Karpas-422 (cell line): ENCODE results near the gene MRGPRF. TPM values are rescaled to one million over a fixed set of nuclear protein-coding genes. Genes with fewer than 3 reads are reported as not detected.

ENCODE experiments used
- DNase-seq: peaks from one replicate; pipeline ENCODE4 v3.0.0-alpha.2; 2015
- H2AFZ ChIP-seq: fragments of 200-600 bp; sonication (generic); 2 replicates; pipeline ENCODE4 v1.6.1; 2014; ENCODE audit warnings: antibody characterized with exemption, low read length, mixed read lengths
- H3K27ac ChIP-seq: fragments of 200-600 bp; sonication (generic); 2 replicates; pipeline ENCODE4 v1.5.1; 2014; ENCODE audit warnings: mild to moderate bottlenecking, low read length, moderate library complexity
- H3K27me3 ChIP-seq: fragments of 200-600 bp; sonication (generic); 2 replicates; pipeline ENCODE4 v1.6.1; 2014; ENCODE audit warnings: low read length, mixed read lengths
- H3K36me3 ChIP-seq: fragments of 200-600 bp; sonication (generic); 2 replicates; pipeline ENCODE4 v1.6.1; 2014; ENCODE audit warnings: low read length, mixed read lengths; ENCODE audit not compliant: insufficient read depth
- H3K4me1 ChIP-seq: fragments of 200-600 bp; sonication (generic); 2 replicates; pipeline ENCODE4 v1.6.1; 2014; ENCODE audit warnings: mild to moderate bottlenecking, low read length, mixed read lengths
- H3K4me2 ChIP-seq: fragments of 200-600 bp; sonication (generic); 2 replicates; pipeline ENCODE4 v1.6.1; 2014; ENCODE audit warnings: low read length, low read depth, mild to moderate bottlenecking; ENCODE audit not compliant: poor library complexity, severe bottlenecking
- H3K4me3 ChIP-seq: fragments of 200-600 bp; sonication (generic); 2 replicates; pipeline ENCODE4 v1.5.1; 2014; ENCODE audit warnings: mild to moderate bottlenecking, antibody characterized with exemption, low read length, mixed read lengths
- H3K79me2 ChIP-seq: fragments of 200-600 bp; sonication (generic); 2 replicates; pipeline ENCODE4 v1.6.1; 2014; ENCODE audit warnings: mild to moderate bottlenecking, low read length, mixed read lengths
- H3K9ac ChIP-seq: fragments of 200-600 bp; sonication (generic); 2 replicates; pipeline ENCODE4 v1.6.0; 2014; ENCODE audit warnings: low read length
- H3K9me2 ChIP-seq: fragments of 200-600 bp; sonication (generic), shearing (Covaris generic); replicated peaks from 2 replicates; pipeline ENCODE4 v1.6.0; 2014; ENCODE audit warnings: mild to moderate bottlenecking, low read length, moderate library complexity; ENCODE audit not compliant: insufficient read depth
- H3K9me3 ChIP-seq: fragments of 300-700, 200-600 bp; sonication (generic); 2 replicates; pipeline ENCODE4 v1.6.1; 2014; ENCODE audit warnings: low read length, mixed read lengths
- H4K20me1 ChIP-seq: fragments of 200-600 bp; sonication (generic); 2 replicates; pipeline ENCODE4 v1.6.1; 2014; ENCODE audit warnings: mild to moderate bottlenecking, antibody characterized with exemption, low read length, low read depth; ENCODE audit not compliant: insufficient read depth
- total RNA-seq: library from RNA; depleted of rRNA; stranded (reverse); fragments of >200 nt; shearing (Covaris generic); gene quantifications from 2 replicates; pipeline ENCODE4 v1.2.3, GENCODE V29; 2014; ENCODE audit warnings: low replicate concordance

The MRGPRF gene
- total RNA-seq, 1 experiment from 2014 or later: not detected

GRCh38 chr11:68994161-68994893 is 18.7 kb downstream of the MRGPRF start:
- no peaks in the 10 kb centered on the region for H3K79me2 ChIP-seq
- no peaks in the 10 kb centered on the region for H3K9me3 ChIP-seq
- H3K27ac ChIP-seq: no peak overlapping the region
- no peaks in the 10 kb centered on the region for H3K36me3 ChIP-seq
- H3K4me3 ChIP-seq: no peak overlapping the region
- H3K4me1 ChIP-seq: no peaks in the 10 kb centered on the region
- H2AFZ ChIP-seq: no peak overlapping the region
- H3K27me3 ChIP-seq: no peaks in the 10 kb centered on the region
- H4K20me1 ChIP-seq: no peaks in the 10 kb centered on the region
- no peak overlapping the region for H3K9ac ChIP-seq
- H3K4me2 ChIP-seq: no peak overlapping the region
- H3K9me2 ChIP-seq: no peaks in the 10 kb centered on the region
- no peak for DNase-seq

GRCh38 chr11:68993546-68993945 is 19.5 kb downstream of the MRGPRF start:
- no peak for DNase-seq
- Histone ChIP-seq H2AFZ (no peak overlapping the region), H3K27ac (no peak overlapping the region), H3K27me3 (no peaks in the 10 kb centered on the region), H3K36me3 (no peaks in the 10 kb centered on the region), H3K79me2 (no peaks in the 10 kb centered on the region), H3K4me2 (no peak overlapping the region), H4K20me1 (no peaks in the 10 kb centered on the region), H3K9me3 (no peaks in the 10 kb centered on the region), H3K4me3 (no peak overlapping the region), H3K9me2 (no peaks in the 10 kb centered on the region), H3K9ac (no peak overlapping the region), H3K4me1 (no peaks in the 10 kb centered on the region)

- Histone ChIP-seq H3K27me3 (no peaks in the 10 kb centered on the region), H3K36me3 (no peaks in the 10 kb centered on the region), H2AFZ (no peak overlapping the region), H3K9me2 (no peaks in the 10 kb centered on the region), H4K20me1 (no peaks in the 10 kb centered on the region), H3K9me3 (no peaks in the 10 kb centered on the region), H3K79me2 (no peaks in the 10 kb centered on the region), H3K4me3 (no peak overlapping the region), H3K27ac (no peak overlapping the region), H3K4me2 (no peak overlapping the region), H3K9ac (no peak overlapping the region), H3K4me1 (no peaks in the 10 kb centered on the region)
- no peak for DNase-seq
Observed at GRCh38 chr11:68992743-68993255, 20.2 kb downstream of the MRGPRF start.

DNA sequence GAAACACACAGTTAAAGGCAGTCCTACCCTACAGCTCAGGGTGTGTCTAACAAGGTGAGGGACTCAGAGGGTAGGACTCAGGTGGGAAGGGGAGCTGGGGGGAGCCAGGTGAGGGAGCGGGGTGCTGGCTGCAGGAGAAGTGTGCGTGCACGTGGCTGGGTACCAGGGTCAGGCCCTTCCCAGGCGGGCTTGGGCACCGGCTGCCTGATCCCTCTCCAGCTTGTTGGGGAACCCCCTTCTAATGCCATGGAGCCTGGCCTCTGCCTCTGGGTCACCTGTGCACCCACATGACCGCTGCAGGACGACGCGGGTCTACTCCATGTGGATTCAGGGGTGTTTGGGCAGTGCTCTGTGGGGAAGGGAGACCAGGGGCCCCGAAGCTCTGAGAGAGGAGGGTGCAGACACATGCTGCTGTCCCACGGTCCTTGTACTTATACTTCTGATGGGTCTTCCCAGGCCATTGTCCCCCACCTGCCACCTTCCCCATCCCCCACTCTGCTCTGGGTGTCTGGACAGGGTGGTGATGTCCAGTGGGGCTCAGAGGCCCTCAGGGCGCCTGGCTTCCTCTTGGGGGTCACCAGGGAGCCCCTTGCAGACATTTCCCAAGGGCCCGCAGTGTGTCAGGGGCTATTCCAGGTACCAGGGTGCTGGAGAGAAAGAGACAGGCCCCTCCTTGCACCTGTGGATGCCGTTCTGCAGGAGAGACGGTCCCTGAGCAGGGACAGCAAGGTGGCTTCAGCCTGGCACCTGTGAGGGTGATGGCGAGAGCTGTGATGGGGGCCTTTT is 21.9 kb downstream of the MRGPRF start:
- no peak overlapping the region for H3K4me2 ChIP-seq
- H3K4me3 ChIP-seq: no peak overlapping the region
- no peaks in the 10 kb centered on the region for H3K4me1 ChIP-seq
- no peaks in the 10 kb centered on the region for H3K27me3 ChIP-seq
- H3K9ac ChIP-seq: no peak overlapping the region
- H4K20me1 ChIP-seq: no peaks in the 10 kb centered on the region
- H3K9me2 ChIP-seq: no peaks in the 10 kb centered on the region
- DNase-seq: no peak
- H3K36me3 ChIP-seq: no peaks in the 10 kb centered on the region
- no peaks in the 10 kb centered on the region for H3K9me3 ChIP-seq
- H3K27ac ChIP-seq: no peak overlapping the region
- H2AFZ ChIP-seq: no peak overlapping the region
- no peaks in the 10 kb centered on the region for H3K79me2 ChIP-seq

GRCh38 chr11:68989936-68990606 is 23.0 kb downstream of the MRGPRF start:
- Histone ChIP-seq H3K4me3 (no peak overlapping the region), H3K36me3 (no peaks in the 10 kb centered on the region), H3K9ac (no peak overlapping the region), H3K4me2 (no peak overlapping the region), H3K27me3 (no peaks in the 10 kb centered on the region), H3K79me2 (no peaks in the 10 kb centered on the region), H3K4me1 (no peaks in the 10 kb centered on the region), H4K20me1 (no peaks in the 10 kb centered on the region), H2AFZ (no peak overlapping the region), H3K9me2 (no peaks in the 10 kb centered on the region), H3K9me3 (no peaks in the 10 kb centered on the region), H3K27ac (no peak overlapping the region)
- DNase-seq: no peak

DNA sequence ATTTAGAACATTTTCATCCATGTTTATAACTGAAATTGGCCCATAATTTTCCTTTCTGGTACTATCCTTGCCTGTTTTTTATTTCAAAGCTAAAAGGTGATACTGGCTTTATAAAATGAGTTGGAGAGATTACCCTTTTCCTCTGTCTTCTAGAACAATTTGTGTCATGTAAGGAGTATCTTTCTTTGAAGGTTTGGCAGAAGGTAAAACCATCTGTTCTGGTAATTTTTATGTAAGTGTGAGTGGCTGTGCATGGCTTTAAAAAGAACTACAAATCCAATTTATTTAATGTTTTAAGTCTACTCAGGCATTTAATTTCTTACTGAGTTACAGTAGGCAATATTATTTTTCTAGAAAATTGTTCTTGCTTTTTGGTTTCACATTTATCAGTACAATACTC is 24.6 kb downstream of the MRGPRF start:
- H3K9me2 ChIP-seq: no peaks in the 10 kb centered on the region

DNA sequence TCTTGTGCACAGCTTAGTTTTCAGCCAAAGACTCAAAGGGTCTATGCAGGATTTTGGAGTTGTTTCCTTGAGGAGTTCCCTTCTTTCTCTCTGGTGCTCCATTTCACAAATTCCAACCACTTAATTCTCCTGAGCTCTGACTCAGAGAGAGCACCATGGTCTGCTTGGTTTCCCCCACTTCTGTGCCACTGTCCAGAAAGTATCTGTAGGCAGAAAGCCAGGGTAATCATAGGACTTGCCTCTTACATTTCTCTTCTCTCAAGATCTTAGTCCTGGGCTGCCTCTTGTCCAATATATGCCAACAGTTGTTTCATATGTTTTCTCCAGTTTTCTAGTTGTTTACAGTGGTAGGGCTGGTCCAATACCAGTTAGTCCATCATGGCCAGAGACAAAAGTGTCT is 25.8 kb downstream of the MRGPRF start:
- H3K36me3 ChIP-seq: no peaks in the 10 kb centered on the region
- DNase-seq: no peak
- H3K4me3 ChIP-seq: no peak overlapping the region
- H3K9me2 ChIP-seq: no peaks in the 10 kb centered on the region
- H3K79me2 ChIP-seq: no peaks in the 10 kb centered on the region
- no peak overlapping the region for H3K27ac ChIP-seq
- no peak overlapping the region for H3K9ac ChIP-seq
- peaks cover 3% of the 10 kb centered on the region; the same call in 1 of the 2 replicates for H3K4me1 ChIP-seq
- H2AFZ ChIP-seq: no peak overlapping the region
- H3K27me3 ChIP-seq: no peaks in the 10 kb centered on the region
- H3K9me3 ChIP-seq: no peaks in the 10 kb centered on the region
- no peaks in the 10 kb centered on the region for H4K20me1 ChIP-seq
- H3K4me2 ChIP-seq: no peak overlapping the region

More for the DNA sequence above, 24.6 kb downstream of the MRGPRF start:
- no peak for DNase-seq
- no peak overlapping the region for H2AFZ ChIP-seq
- H3K27me3 ChIP-seq: no peaks in the 10 kb centered on the region
- no peaks in the 10 kb centered on the region for H3K36me3 ChIP-seq
- H3K79me2 ChIP-seq: no peaks in the 10 kb centered on the region
- no peaks in the 10 kb centered on the region for H4K20me1 ChIP-seq
- H3K9me3 ChIP-seq: no peaks in the 10 kb centered on the region
- no peak overlapping the region for H3K4me2 ChIP-seq
- H3K9ac ChIP-seq: no peak overlapping the region
- no peak overlapping the region for H3K4me3 ChIP-seq
- H3K4me1 ChIP-seq: peaks cover 3% of the 10 kb centered on the region; the same call in 1 of the 2 replicates
- no peak overlapping the region for H3K27ac ChIP-seq

DNA sequence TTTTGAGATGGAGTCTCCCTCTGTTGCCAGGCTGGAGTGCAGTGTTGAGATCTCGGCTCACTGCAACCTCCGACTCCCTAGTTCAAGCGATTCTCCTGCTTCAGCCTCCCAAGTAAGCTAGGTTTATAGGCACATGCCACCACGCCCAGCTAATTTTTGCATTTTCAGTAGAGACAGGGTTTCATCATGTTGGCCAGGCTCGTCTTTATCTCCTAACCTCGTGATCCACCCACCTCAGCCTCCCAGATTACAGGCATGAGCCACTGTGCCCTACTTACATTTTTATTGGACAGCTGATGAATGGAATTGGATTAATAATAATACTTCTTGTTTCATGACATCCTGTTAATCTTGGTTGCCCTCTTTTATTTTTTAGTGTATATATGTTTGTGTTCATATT is 29.2 kb downstream of the MRGPRF start:
- H3K9me2 ChIP-seq: no peaks in the 10 kb centered on the region
- H3K36me3 ChIP-seq: no peaks in the 10 kb centered on the region
- no peak overlapping the region for H3K4me3 ChIP-seq
- H3K9ac ChIP-seq: no peak overlapping the region
- no peaks in the 10 kb centered on the region for H3K9me3 ChIP-seq
- no peaks in the 10 kb centered on the region for H3K79me2 ChIP-seq
- H2AFZ ChIP-seq: no peak overlapping the region
- no peak overlapping the region for H3K27ac ChIP-seq
- H4K20me1 ChIP-seq: no peaks in the 10 kb centered on the region
- DNase-seq: no peak
- H3K4me1 ChIP-seq: peaks cover 3% of the 10 kb centered on the region; the same call in 1 of the 2 replicates
- no peak overlapping the region for H3K4me2 ChIP-seq
- no peaks in the 10 kb centered on the region for H3K27me3 ChIP-seq
